GM15510 (cell line): ENCODE measurements around the gene KCNV2.

Experiments used
- POLR2A ChIP-seq: IDR thresholded peaks from 3 replicates; pipeline ENCODE4 v1.6.1; 2011; ENCODE audit warnings: borderline replicate concordance; ENCODE audit not compliant: insufficient read length; ENCODE audit errors: extremely low read depth

KCNV2 gene

GRCh38 chr9:2764353-2764752, 47.0 kb downstream of the KCNV2 start:
- TF ChIP-seq POLR2A = no peak

DNA sequence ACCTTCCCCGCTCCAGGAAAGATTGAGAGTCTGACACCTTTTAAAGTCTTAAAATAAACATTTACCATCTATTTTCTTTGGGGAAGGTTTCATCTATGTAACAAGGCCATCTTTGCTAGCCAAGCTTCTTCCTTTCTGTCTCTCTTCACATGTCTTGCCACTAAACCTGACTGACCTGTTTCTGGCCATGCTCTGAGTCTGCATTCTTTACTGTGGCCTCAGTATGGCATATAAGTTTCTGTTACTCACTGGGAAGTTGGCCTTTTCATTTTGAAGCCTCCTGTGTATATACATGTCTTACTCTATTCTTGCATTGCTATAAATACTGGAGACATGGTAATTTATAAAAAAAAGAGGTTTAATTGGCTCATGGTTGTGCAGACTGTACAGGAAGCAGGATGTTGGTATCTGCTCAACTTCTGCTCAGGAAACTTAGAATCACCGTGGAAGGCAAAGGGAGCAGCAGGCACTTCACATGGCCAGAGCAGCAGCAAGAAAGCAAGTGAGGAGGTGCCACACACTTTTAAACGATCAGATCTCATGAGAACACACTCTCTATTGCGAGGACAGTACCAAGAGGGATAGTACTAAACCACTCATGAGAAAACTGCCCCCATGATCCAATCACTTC, 48.1 kb downstream of the KCNV2 start:
- TF ChIP-seq POLR2A = no peak

GRCh38 chr9:2767800-2768677, 50.7 kb downstream of the KCNV2 start:
- no peak for TF ChIP-seq POLR2A

DNA sequence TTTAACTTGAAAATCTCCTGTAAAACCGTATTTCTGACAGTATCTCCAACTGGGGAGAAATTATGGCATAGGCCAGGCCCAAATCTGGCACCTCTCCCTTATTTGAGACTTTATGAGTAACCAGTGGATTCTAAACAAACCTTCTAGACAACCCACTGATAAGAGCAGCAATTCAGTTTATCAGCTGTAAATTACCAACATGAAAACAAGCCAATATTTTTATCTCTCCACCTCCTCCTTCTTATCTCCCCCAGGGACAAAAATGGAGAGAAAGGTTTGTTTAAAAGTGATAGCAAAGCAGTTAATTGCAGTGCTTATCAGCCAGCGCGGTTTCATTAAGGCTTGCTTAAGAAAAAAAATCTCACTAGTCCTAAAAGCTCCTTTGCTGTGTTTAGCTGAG, 53.8 kb downstream of the KCNV2 start:
- no peak for TF ChIP-seq POLR2A

DNA sequence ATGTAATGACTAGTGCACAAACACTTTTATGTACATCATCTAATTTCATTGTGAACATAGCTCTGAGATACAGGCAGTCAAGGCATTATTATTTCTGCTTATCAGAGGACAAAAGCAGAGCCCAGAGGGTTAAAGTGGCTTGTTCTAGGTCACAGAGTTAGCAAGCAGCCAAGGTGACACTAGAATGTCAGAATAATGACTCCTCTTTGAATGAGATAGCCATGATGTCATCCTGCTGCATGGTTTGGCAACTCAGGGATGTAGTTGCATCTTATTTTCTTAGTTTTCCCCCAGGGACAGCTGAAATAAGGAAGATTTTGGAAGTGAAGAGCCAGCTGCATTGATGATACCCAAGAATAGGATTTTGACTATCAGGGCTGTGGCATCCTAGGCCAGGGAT, 54.4 kb downstream of the KCNV2 start:
- no peak for TF ChIP-seq POLR2A

- no peak for TF ChIP-seq POLR2A
Measured at GRCh38 chr9:2777454-2777853, 60.1 kb downstream of the KCNV2 start.

- TF ChIP-seq POLR2A = no peak
Measured at GRCh38 chr9:2778816-2779215, 61.5 kb downstream of the KCNV2 start.
